ENCODE measurements around the gene MED15. TPM values are rescaled to one million over a fixed set of nuclear protein-coding genes. Genes with fewer than 3 reads are reported as not detected.
"Not testable (repeated sequence)": the region's sequence is repeated elsewhere in the genome, so short reads cannot be mapped to it uniquely, and the experiment has no call there.

The MED15 gene
- total RNA-seq, 1 donor from 2014 or later: 51.9 TPM

DNA sequence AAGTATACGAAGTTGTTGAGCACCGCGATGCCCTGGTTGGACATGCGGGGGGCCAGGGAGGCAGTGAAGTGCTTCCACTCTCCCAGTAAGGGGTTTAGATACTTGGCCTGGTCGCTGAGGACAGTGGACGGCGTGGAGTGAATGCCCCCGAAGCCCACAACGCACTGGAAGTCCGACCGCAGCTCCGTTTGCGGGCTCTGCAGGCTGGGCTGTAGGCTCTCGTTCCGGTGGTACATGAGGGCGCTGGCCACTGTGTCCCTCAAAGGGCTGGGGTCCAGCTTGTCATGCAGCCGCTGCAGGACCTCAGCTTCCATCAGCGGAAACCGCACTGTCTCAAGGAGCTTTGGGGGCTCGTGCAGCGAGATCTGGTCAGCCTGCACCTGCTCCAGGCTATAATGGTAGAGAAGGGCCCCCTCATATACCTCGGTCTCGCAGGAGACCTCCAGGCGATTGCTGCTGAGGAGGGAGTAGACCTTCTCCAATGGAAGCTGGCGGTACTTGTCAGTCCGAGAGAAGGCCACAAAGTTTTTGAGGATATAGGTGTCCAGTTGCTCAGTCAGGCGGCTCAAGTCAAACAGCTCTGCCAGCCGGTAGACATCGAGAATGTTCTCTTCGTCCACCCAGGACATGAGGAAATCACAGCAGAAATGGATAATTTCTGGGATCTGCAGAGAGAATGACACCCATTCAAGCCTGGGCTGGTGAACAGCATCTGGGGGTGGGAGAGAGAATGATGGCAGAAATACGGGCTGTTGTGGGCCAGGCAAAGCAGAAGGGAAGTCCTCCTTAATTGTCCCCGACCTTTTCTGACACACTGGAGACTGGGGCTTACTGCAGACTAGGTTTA, 42.3 kb upstream of the MED15 start:
- no peak overlapping the region for H3K4me3 ChIP-seq (ENCODE audit: low read depth, low read length)
- DNase-seq (ENCODE audit: low read depth): no peak
- no peak for TF ChIP-seq CTCF (conservative IDR thresholded peaks at IDR 0.05; ENCODE audit: low read depth, low read length)

DNA sequence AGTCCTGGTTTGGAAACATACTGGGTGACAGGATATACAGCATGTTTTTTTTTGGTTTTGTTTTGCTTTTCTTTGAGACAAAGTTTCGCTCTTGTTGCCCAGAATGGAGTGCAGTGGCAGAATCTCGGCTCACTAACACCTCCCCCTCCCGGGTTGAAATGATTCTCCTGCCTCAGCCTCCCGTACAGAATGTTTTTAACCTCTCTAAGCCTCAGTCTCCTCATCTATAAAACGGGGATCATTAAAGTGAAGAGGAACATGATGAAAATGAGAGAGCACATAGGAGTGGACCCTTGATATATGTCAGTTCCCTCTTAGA, 41.7 kb upstream of the MED15 start:
- no peak for TF ChIP-seq CTCF (conservative IDR thresholded peaks at IDR 0.05; ENCODE audit: low read depth, low read length)
- H3K4me3 ChIP-seq (ENCODE audit: low read depth, low read length): no peak overlapping the region
- no peak for DNase-seq (ENCODE audit: low read depth)

- no peak for TF ChIP-seq CTCF (conservative IDR thresholded peaks at IDR 0.05; ENCODE audit: low read depth, low read length)
- no peak for DNase-seq (ENCODE audit: low read depth)
- H3K4me3 ChIP-seq (ENCODE audit: low read depth, low read length): no peak overlapping the region
Measured at GRCh38 chr22:20466659-20467379, 40.6 kb upstream of the MED15 start.

DNA sequence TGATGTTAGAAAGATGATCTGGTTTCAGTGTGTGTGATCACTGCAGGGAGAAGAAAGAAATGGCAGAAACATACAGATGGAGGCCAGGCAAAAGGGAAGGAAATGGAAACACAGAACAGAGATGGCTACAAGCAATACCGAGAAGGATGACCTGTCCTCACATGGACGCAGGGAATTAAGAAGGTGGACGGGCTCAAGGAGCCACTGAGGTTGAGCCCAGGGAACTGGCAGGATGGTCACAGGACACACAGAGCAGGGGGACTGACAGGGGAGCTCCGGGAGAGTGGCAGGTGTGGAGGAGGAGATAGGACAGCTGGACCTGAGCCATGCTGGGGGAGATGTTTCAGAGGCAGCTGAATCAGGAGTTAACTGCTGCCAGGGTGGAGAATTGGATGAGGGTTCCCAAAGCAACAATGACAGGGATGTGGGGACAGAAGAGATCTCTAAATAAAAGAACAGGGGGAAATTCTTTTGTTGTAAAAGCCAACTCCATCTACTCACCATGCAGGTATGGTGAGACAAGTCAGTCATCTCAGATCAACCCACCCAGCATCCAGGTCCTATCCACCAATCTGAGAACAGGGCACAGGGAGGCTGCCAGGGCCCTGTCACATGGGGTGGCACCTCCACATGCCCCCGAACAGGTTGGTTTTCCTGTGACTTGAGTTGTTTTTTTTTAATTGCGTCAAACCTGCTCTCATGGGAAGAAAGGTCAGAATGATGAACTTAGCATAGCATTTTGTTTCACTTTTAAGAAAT, 38.1 kb upstream of the MED15 start:
- no peak overlapping the region for H3K4me3 ChIP-seq (ENCODE audit: low read depth, low read length)
- DNase-seq (ENCODE audit: low read depth): no peak
- no peak for TF ChIP-seq CTCF (conservative IDR thresholded peaks at IDR 0.05; ENCODE audit: low read depth, low read length)

GRCh38 chr22:20470525-20470924, 36.9 kb upstream of the MED15 start:
- not testable (repeated sequence) for DNase-seq (ENCODE audit: low read depth); H3K4me3 ChIP-seq (ENCODE audit: low read depth, low read length)

- no peak overlapping the region for H3K4me3 ChIP-seq (ENCODE audit: low read depth, low read length)
- TF ChIP-seq CTCF (conservative IDR thresholded peaks at IDR 0.05; ENCODE audit: low read depth, low read length): no peak
- DNase-seq (ENCODE audit: low read depth): no peak
Measured at GRCh38 chr22:20471126-20471833, 36.1 kb upstream of the MED15 start.
